GM12801 (cell line): Measurements from ENCODE around the gene THEMIS.

ENCODE experiments used
- CTCF ChIP-seq: IDR thresholded peaks from one replicate; pipeline ENCODE4 v1.5.1; 2011; ENCODE audit warnings: control low read depth; ENCODE audit not compliant: insufficient read length; ENCODE audit errors: extremely low read depth

The THEMIS gene

DNA sequence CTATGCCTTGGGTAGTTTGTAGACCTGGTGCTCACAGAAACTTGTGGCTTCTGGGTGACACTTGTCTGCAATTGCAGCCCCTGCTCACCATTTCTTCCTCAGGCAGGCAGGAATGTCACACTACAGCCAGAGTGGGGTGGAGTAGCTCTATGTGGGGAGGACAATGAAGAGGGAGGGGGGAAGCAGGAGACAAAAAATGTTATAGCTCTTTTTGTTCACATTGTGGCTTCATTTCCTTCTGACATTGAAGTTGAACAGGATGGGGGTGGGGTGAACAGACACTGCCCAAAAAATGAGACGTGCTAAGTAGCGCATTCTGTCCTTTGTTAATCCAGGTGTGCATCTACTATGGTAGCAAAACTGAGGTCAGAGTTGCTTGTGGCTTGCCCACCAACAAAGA, at the start of gene THEMIS:
THEMIS (minus strand) TSS at position 124 of the 400 bp plus-strand sequence. CDS start 126 bp downstream, outside the sequence.
- no peak for TF ChIP-seq CTCF

GRCh38 chr6:127949251-127949650, 48.4 kb upstream of the THEMIS start:
- TF ChIP-seq CTCF, result no peak

- no peak for TF ChIP-seq CTCF
These were observed 45.5 kb upstream of the THEMIS start for GRCh38 chr6:127946388-127946787.

DNA sequence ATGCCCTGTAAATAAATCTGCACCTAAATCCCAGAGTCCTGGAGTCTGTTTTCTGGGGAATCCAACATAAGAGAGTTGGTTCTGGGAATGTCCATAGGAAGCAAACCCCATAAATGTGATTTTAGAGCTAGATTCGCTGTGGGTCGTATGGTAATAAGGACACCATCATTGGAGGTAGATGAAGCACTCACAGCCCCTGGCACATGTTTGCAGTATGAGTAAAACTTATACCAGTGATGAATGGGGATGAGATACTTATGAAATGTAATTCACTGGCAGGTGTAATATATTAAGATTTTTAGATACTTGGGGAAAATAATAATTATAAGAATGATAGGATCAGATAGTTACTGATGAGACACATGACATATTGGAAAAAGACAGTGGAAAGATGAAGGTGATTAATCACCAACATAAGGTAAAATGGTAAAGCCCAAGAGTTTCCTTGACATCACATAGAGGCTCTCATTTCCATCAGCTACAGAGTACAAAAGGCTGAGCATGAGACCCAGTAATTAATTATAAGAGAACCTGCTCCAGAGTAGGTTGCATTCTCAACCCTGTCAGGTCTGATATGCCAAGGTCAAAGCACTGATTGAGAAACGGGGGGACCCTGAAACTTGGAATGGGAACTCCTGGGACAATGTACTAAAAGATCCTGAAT, 44.7 kb upstream of the THEMIS start:
- TF ChIP-seq CTCF, result no peak

GRCh38 chr6:127941228-127941627, 40.4 kb upstream of the THEMIS start:
- no peak for TF ChIP-seq CTCF

- TF ChIP-seq CTCF, result no peak
These were observed 38.7 kb upstream of the THEMIS start for GRCh38 chr6:127939442-127940066.

GRCh38 chr6:127938701-127939100, 37.8 kb upstream of the THEMIS start:
- no peak for TF ChIP-seq CTCF
